HEK293 (cell line): ENCODE results near the gene TANC1.

Experiments used
- CTCF ChIA-PET: fragments of 350-600 bp; formaldehyde crosslinking; extraction: SDS; loops from one replicate; lab custom pipeline; 2021; ENCODE audit warnings: antibody characterized with exemption; lab: Yijun Ruan, JAX
- POLR2A ChIA-PET: fragments of 300-600 bp; formaldehyde crosslinking; extraction: SDS; loops from one replicate; lab custom pipeline; 2020; ENCODE audit warnings: antibody characterized with exemption, inconsistent platforms; lab: Yijun Ruan, JAX
- H3K27ac ChIP-seq: fragments of 200-500 bp; sonication (Bioruptor generic); 2 replicates; pipeline ENCODE4 v1.5.1; 2014; ENCODE audit warnings: low read depth, low read length, control low read depth, inconsistent platforms; ENCODE audit errors: extremely low read depth
- H3K36me3 ChIP-seq, 2 experiments: fragments of 200-500 bp in 1 of 2; sonication (Bioruptor generic) in 1 of 2; 1 replicate in 1 of 2; 2 replicates in 1 of 2; pipeline ENCODE4 v1.5.1; 2014 to 2017; ENCODE audit warnings: inconsistent platforms in 2 of 2, low read length in 2 of 2; ENCODE audit not compliant: control insufficient read depth in 2 of 2, insufficient read depth in 1 of 2
- H3K4me1 ChIP-seq: fragments of 200-500 bp; sonication (Bioruptor generic); 2 replicates; pipeline ENCODE4 v1.5.1; 2014; ENCODE audit warnings: mild to moderate bottlenecking, low read length, inconsistent platforms; ENCODE audit not compliant: control insufficient read depth, insufficient read depth
- H3K4me3 ChIP-seq: 2 replicates; pipeline ENCODE4 v1.5.1; 2011; ENCODE audit warnings: low read depth, mild to moderate bottlenecking, control low read depth, low read length, moderate library complexity
- H3K9me3 ChIP-seq: fragments of 200-500 bp; sonication (Bioruptor generic); 2 replicates; pipeline ENCODE4 v1.5.1; 2014; ENCODE audit warnings: low read depth, low read length, inconsistent platforms; ENCODE audit not compliant: control insufficient read depth, insufficient read depth
- GLIS1 ChIP-seq: fragments of 450-650 bp; formaldehyde crosslinking; IDR thresholded peaks from 2 replicates; pipeline ENCODE4 v1.5.1; 2016; ENCODE audit warnings: missing biosample characterization, missing genetic modification characterization
- GLIS2 ChIP-seq: fragments of 450-650 bp; formaldehyde crosslinking; IDR thresholded peaks from 2 replicates; pipeline ENCODE4 v1.5.1; 2016; ENCODE audit warnings: missing biosample characterization, missing genetic modification characterization
- IKZF3 ChIP-seq: fragments of 450-650 bp; IDR thresholded peaks from 2 replicates; pipeline ENCODE4 v1.5.0; 2018; ENCODE audit warnings: missing biosample characterization, mild to moderate bottlenecking, missing genetic modification characterization, moderate library complexity
- OSR2 ChIP-seq: fragments of 450-650 bp; formaldehyde crosslinking; IDR thresholded peaks from 2 replicates; pipeline ENCODE4 v1.5.1; 2016; ENCODE audit warnings: missing biosample characterization, missing genetic modification characterization
- SCRT1 ChIP-seq: fragments of 450-650 bp; formaldehyde crosslinking; IDR thresholded peaks from 2 replicates; pipeline ENCODE4 v1.5.1; 2016; ENCODE audit warnings: missing biosample characterization, missing genetic modification characterization, borderline replicate concordance
- SCRT2 ChIP-seq: fragments of 450-650 bp; formaldehyde crosslinking; IDR thresholded peaks from 2 replicates; pipeline ENCODE4 v1.5.1; 2016; ENCODE audit warnings: missing biosample characterization, missing genetic modification characterization
- SETDB1 ChIP-seq: IDR thresholded peaks from one replicate; pipeline ENCODE4 v1.6.1; 2017; ENCODE audit warnings: mild to moderate bottlenecking, low read length, moderate library complexity, mixed read lengths; ENCODE audit not compliant: insufficient read length
- TCF7L2 ChIP-seq: IDR thresholded peaks from 2 replicates; pipeline ENCODE4 v1.6.1; 2011; ENCODE audit warnings: low read depth, mild to moderate bottlenecking, inconsistent platforms, low read length, moderate library complexity, borderline replicate concordance
- ZBTB17 ChIP-seq: fragments of 450-650 bp; formaldehyde crosslinking; IDR thresholded peaks from 2 replicates; pipeline ENCODE4 v1.5.1; 2016; ENCODE audit warnings: missing biosample characterization, missing genetic modification characterization
- ZBTB20 ChIP-seq: fragments of 450-650 bp; formaldehyde crosslinking; IDR thresholded peaks from 2 replicates; pipeline ENCODE4 v1.5.1; 2016; ENCODE audit warnings: missing biosample characterization, missing genetic modification characterization
- ZEB2 ChIP-seq: fragments of 450-650 bp; formaldehyde crosslinking; IDR thresholded peaks from 2 replicates; pipeline ENCODE4 v1.5.1; 2016; ENCODE audit warnings: missing biosample characterization, missing genetic modification characterization
- ZNF202 ChIP-seq: fragments of 450-650 bp; formaldehyde crosslinking; IDR thresholded peaks from 2 replicates; pipeline ENCODE4 v1.5.1; 2016; ENCODE audit warnings: missing biosample characterization, missing genetic modification characterization, borderline replicate concordance
- ZNF311 ChIP-seq: fragments of 450-650 bp; formaldehyde crosslinking; IDR thresholded peaks from 2 replicates; pipeline ENCODE4 v1.5.1; 2017; ENCODE audit warnings: missing biosample characterization, missing genetic modification characterization, borderline replicate concordance
- ZNF341 ChIP-seq: fragments of 450-650 bp; formaldehyde crosslinking; IDR thresholded peaks from 2 replicates; pipeline ENCODE4; 2016; ENCODE audit warnings: low read depth, missing biosample characterization, missing genetic modification characterization
- ZNF394 ChIP-seq: fragments of 450-650 bp; formaldehyde crosslinking; IDR thresholded peaks from 2 replicates; pipeline ENCODE4 v1.5.1; 2016; ENCODE audit warnings: missing biosample characterization, missing genetic modification characterization, mild to moderate bottlenecking, moderate library complexity, borderline replicate concordance
- ZNF548 ChIP-seq: fragments of 450-650 bp; formaldehyde crosslinking; IDR thresholded peaks from 2 replicates; pipeline ENCODE4 v1.5.1; 2016; ENCODE audit warnings: missing biosample characterization, missing genetic modification characterization
- ZNF600 ChIP-seq: fragments of 450-650 bp; formaldehyde crosslinking; IDR thresholded peaks from 2 replicates; pipeline ENCODE4 v1.5.1; 2016; ENCODE audit warnings: missing biosample characterization, missing genetic modification characterization
- ZNF677 ChIP-seq: fragments of 450-650 bp; IDR thresholded peaks from 2 replicates; pipeline ENCODE4 v1.5.0; 2018; ENCODE audit warnings: missing biosample characterization, mild to moderate bottlenecking, missing genetic modification characterization, moderate library complexity
- ZNF785 ChIP-seq: fragments of 450-650 bp; formaldehyde crosslinking; IDR thresholded peaks from 2 replicates; pipeline ENCODE4 v1.5.1; 2016; ENCODE audit warnings: missing biosample characterization, missing genetic modification characterization
- ZNF843 ChIP-seq: fragments of 450-650 bp; formaldehyde crosslinking; IDR thresholded peaks from 2 replicates; pipeline ENCODE4 v1.5.1; 2016; ENCODE audit warnings: missing biosample characterization, missing genetic modification characterization
- TF ChIP-seq, protein P1 (sequence below): fragments of 450-650 bp; formaldehyde crosslinking; IDR thresholded peaks from 2 replicates; pipeline ENCODE4 v1.5.1; 2016; ENCODE audit warnings: missing biosample characterization, missing genetic modification characterization
- TF ChIP-seq, protein P2 (sequence below): fragments of 450-650 bp; IDR thresholded peaks from 2 replicates; pipeline ENCODE4 v1.5.1; 2018; ENCODE audit warnings: missing biosample characterization, mild to moderate bottlenecking, missing genetic modification characterization
- TF ChIP-seq, protein P3 (sequence below): fragments of 450-650 bp; formaldehyde crosslinking; IDR thresholded peaks from 2 replicates; pipeline ENCODE4 v1.5.1; 2016; ENCODE audit warnings: missing biosample characterization, missing genetic modification characterization
- TF ChIP-seq, protein P4 (sequence below): fragments of 450-650 bp; formaldehyde crosslinking; IDR thresholded peaks from 2 replicates; pipeline ENCODE4 v1.5.1; 2016; ENCODE audit warnings: missing biosample characterization, missing genetic modification characterization
- TF ChIP-seq, protein P5 (sequence below): fragments of 450-650 bp; formaldehyde crosslinking; IDR thresholded peaks from 2 replicates; pipeline ENCODE4 v1.5.1; 2016; ENCODE audit warnings: missing biosample characterization, missing genetic modification characterization

The TANC1 gene

DNA sequence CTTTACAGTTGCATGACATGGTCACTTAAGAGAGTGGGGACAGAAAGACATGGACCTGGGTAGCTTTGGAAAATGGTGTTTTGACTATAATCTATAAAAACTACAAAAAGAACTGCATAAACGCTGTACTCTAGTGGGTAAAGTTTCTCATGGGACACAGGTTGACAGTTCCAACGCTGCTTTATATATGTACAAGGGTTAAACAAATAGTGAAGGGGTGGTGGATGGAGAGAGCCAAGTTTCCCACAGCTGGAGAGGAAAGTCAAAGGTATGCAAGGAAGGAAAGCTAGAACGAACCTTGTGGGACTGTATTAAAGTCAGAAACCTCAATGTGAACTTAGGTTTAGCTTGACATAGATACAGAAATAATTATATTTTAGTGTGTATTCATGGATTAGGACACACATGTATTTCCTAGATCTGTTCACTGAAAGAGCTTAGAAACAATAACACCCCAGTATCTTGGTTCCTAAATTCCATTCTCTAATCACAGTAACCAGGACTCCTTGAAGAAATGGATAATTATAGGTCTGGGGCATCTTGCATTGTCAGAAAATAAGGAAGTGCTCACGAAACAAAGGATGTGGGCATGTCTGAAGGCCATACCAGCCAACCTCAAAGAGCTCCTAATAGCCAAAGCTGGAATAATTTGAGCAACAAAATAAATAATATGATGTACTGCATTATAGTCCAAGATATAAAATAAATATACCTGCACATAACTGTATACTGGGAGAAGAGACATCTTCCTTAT lies 28.8 kb downstream of the TANC1 start:
- peaks cover 50% of the 10 kb centered on the region for H3K4me1 ChIP-seq
- ChIA-PET CTCF (interaction anchor here (0.5 to 2.8 kb wide), 17 partner anchors 9 to 1670 kb away, joined by 3 to 14 read pairs (median 3); no protein-coding TSS in a partner anchor), POLR2A (interaction anchor here (0.6 to 1.2 kb wide), 3 partner anchors 24 to 43 kb away, joined by 3 to 7 read pairs (median 3); partner anchors contain the start of gene TANC1)
- H3K27ac ChIP-seq = no peak overlapping the region
- H3K9me3 ChIP-seq = no peaks in the 10 kb centered on the region
- H3K36me3 ChIP-seq = no peaks in the 10 kb centered on the region; a peak in 1 of 3 replicates
- no peak overlapping the region for H3K4me3 ChIP-seq
- TF ChIP-seq SETDB1 (no peak), ZNF843 (tag by site-specific recombination) (no peak), ZNF548 (no peak), ZNF394 (tag by site-specific recombination) (no peak), IKZF3 (tag by site-specific recombination) (no peak), ZNF311 (tag by site-specific recombination) (no peak), ZNF785 (tag by site-specific recombination) (no peak), ZNF202 (tag by site-specific recombination) (no peak), TCF7L2 (no peak), SCRT1 (tag by site-specific recombination) (no peak)
- TF ChIP-seq, protein P1, sequence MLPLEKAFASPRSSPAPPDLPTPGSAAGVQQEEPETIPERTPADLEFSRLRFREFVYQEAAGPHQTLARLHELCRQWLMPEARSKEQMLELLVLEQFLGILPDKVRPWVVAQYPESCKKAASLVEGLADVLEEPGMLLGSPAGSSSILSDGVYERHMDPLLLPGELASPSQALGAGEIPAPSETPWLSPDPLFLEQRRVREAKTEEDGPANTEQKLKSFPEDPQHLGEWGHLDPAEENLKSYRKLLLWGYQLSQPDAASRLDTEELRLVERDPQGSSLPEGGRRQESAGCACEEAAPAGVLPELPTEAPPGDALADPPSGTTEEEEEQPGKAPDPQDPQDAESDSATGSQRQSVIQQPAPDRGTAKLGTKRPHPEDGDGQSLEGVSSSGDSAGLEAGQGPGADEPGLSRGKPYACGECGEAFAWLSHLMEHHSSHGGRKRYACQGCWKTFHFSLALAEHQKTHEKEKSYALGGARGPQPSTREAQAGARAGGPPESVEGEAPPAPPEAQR (tag by site-specific recombination) = no peak
- TF ChIP-seq, protein P2, sequence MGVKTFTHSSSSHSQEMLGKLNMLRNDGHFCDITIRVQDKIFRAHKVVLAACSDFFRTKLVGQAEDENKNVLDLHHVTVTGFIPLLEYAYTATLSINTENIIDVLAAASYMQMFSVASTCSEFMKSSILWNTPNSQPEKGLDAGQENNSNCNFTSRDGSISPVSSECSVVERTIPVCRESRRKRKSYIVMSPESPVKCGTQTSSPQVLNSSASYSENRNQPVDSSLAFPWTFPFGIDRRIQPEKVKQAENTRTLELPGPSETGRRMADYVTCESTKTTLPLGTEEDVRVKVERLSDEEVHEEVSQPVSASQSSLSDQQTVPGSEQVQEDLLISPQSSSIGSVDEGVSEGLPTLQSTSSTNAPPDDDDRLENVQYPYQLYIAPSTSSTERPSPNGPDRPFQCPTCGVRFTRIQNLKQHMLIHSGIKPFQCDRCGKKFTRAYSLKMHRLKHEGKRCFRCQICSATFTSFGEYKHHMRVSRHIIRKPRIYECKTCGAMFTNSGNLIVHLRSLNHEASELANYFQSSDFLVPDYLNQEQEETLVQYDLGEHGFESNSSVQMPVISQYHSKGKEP = no peak
- TF ChIP-seq, protein P3, sequence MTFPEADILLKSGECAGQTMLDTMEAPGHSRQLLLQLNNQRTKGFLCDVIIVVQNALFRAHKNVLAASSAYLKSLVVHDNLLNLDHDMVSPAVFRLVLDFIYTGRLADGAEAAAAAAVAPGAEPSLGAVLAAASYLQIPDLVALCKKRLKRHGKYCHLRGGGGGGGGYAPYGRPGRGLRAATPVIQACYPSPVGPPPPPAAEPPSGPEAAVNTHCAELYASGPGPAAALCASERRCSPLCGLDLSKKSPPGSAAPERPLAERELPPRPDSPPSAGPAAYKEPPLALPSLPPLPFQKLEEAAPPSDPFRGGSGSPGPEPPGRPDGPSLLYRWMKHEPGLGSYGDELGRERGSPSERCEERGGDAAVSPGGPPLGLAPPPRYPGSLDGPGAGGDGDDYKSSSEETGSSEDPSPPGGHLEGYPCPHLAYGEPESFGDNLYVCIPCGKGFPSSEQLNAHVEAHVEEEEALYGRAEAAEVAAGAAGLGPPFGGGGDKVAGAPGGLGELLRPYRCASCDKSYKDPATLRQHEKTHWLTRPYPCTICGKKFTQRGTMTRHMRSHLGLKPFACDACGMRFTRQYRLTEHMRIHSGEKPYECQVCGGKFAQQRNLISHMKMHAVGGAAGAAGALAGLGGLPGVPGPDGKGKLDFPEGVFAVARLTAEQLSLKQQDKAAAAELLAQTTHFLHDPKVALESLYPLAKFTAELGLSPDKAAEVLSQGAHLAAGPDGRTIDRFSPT (tag by site-specific recombination) = no peak
- TF ChIP-seq, protein P4, sequence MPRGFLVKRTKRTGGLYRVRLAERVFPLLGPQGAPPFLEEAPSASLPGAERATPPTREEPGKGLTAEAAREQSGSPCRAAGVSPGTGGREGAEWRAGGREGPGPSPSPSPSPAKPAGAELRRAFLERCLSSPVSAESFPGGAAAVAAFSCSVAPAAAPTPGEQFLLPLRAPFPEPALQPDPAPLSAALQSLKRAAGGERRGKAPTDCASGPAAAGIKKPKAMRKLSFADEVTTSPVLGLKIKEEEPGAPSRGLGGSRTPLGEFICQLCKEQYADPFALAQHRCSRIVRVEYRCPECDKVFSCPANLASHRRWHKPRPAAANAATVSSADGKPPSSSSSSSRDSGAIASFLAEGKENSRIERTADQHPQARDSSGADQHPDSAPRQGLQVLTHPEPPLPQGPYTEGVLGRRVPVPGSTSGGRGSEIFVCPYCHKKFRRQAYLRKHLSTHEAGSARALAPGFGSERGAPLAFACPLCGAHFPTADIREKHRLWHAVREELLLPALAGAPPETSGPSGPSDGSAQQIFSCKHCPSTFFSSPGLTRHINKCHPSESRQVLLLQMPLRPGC (tag by site-specific recombination) = no peak

DNA sequence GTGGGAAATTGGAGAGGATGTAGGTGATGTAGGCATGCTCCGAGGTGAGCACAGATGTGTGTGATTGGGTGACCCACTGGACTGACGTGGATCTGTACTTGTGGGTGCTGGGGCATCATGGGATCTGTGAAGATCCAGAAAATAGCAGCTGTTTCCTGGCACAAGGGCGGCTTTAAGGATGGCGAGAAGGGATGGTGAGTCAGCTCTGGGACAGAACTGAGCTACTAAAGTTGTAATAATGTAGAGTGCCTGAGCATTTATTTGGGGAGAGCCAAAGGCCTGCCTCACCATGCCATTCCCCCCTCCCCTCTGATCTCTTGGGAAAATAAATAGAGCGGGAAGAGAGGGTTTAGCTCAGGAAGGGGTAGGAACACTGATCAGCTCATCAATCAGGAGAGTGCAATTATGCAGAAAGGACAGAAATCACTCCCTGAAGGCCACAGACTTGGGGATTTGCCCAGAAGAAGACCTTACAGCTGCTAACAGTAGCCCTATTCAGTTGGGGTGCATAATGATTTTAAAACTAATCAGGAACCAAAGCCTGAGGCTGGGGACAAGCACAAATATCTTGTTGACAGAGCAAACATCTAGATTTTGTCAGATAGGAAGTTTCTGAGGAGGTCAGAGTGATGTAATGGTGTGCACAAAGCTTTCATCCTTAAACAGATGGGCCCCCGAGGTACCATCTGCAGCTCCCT lies 30.3 kb downstream of the TANC1 start:
- no peak overlapping the region for H3K4me3 ChIP-seq
- H3K4me1 ChIP-seq = peaks cover 55% of the 10 kb centered on the region
- ChIA-PET POLR2A (no interaction called here), CTCF (interaction anchor here (0.5 to 2.8 kb wide), 5 partner anchors 10 to 617 kb away, joined by 3 to 11 read pairs (median 4); no protein-coding TSS in a partner anchor)
- H3K27ac ChIP-seq = peak overlapping the region; percentile 34; the same call in 1 of the 2 replicates
- H3K9me3 ChIP-seq = no peaks in the 10 kb centered on the region
- H3K36me3 ChIP-seq = no peaks in the 10 kb centered on the region
- TF ChIP-seq OSR2 (tag by site-specific recombination) (peak; percentile 79), IKZF3 (tag by site-specific recombination) (0 out of 2 replicates have a peak, but pooled peaks have one; percentile 35), ZNF600 (peak; percentile 57; the same call in 1 of the 2 replicates), ZNF677 (no peak), ZBTB17 (tag by site-specific recombination) (peak; percentile 46; the same call in 1 of the 2 replicates), GLIS2 (no peak), ZEB2 (peak; percentile 66), ZBTB20 (tag by site-specific recombination) (peak; percentile 77), GLIS1 (tag by site-specific recombination) (peak; percentile 49), ZNF341 (tag by site-specific recombination) (0 out of 2 replicates have a peak, but pooled peaks have one; percentile 17), SCRT2 (0 out of 2 replicates have a peak, but pooled peaks have one; percentile 45)
- TF ChIP-seq, protein P5, sequence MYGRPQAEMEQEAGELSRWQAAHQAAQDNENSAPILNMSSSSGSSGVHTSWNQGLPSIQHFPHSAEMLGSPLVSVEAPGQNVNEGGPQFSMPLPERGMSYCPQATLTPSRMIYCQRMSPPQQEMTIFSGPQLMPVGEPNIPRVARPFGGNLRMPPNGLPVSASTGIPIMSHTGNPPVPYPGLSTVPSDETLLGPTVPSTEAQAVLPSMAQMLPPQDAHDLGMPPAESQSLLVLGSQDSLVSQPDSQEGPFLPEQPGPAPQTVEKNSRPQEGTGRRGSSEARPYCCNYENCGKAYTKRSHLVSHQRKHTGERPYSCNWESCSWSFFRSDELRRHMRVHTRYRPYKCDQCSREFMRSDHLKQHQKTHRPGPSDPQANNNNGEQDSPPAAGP (tag by site-specific recombination) = 0 out of 2 replicates have a peak, but pooled peaks have one; percentile 15
